Liver (tissue), 9 donors: ENCODE results near the gene ITCH. TPM values are rescaled to one million over a fixed set of nuclear protein-coding genes. Genes with fewer than 3 reads are reported as not detected.
"Not testable (repeated sequence)": the region's sequence is repeated elsewhere in the genome, so short reads cannot be mapped to it uniquely, and the experiment has no call there.

Source experiments
- DNase-seq: peaks from one replicate; pipeline ENCODE4 v3.0.0-alpha.2; 2017; ENCODE audit warnings: low spot score
- H3K27ac ChIP-seq, 2 donors: one replicate each; pipeline ENCODE4 v1.7.0; 2013; ENCODE audit warnings: inconsistent platforms in 2 of 2, low read length in 2 of 2, control low read depth in 1 of 2, low read depth in 1 of 2, mild to moderate bottlenecking in 1 of 2
- H3K27me3 ChIP-seq, 4 donors: one replicate each; pipeline versions ENCODE4 v1.6.1 to v1.7.0; 2013; ENCODE audit warnings: low read length in 3 of 4, inconsistent platforms in 1 of 4, mild to moderate bottlenecking in 1 of 4, moderate library complexity in 1 of 4; ENCODE audit not compliant: control insufficient read depth in 4 of 4, insufficient read depth in 4 of 4
- H3K36me3 ChIP-seq, 4 donors: one replicate each; pipeline versions ENCODE4 v1.6.1 to v1.7.0; 2013; ENCODE audit warnings: low read length in 3 of 4, mild to moderate bottlenecking in 3 of 4, low read depth in 1 of 4, moderate library complexity in 1 of 4; ENCODE audit not compliant: control insufficient read depth in 4 of 4, insufficient read depth in 3 of 4
- H3K4me1 ChIP-seq, 4 donors: one replicate each; pipeline versions ENCODE4 v1.6.1 to v1.7.0; 2013; ENCODE audit warnings: low read length in 3 of 4, mild to moderate bottlenecking in 3 of 4, moderate library complexity in 1 of 4; ENCODE audit not compliant: control insufficient read depth in 4 of 4, insufficient read depth in 4 of 4
- H3K4me3 ChIP-seq, 3 donors: one replicate each; pipeline versions ENCODE4 v1.6.1 to v1.7.0; 2013; ENCODE audit warnings: low read length in 3 of 3, control low read depth in 1 of 3, low read depth in 1 of 3, mild to moderate bottlenecking in 1 of 3
- H3K9ac ChIP-seq, 2 donors: one replicate each; pipeline ENCODE4 v1.7.0; 2013; ENCODE audit warnings: low read length in 2 of 2, mild to moderate bottlenecking in 2 of 2, moderate library complexity in 2 of 2, control low read depth in 1 of 2, low read depth in 1 of 2
- H3K9me3 ChIP-seq, 4 donors: one replicate each; pipeline versions ENCODE4 v1.6.1 to v1.7.0; 2013; ENCODE audit warnings: low read length in 3 of 4; ENCODE audit not compliant: control insufficient read depth in 4 of 4
- EGR1 ChIP-seq, 2 donors: IDR thresholded peaks; 2 replicates each; pipeline ENCODE4 v1.6.1; 2016 to 2018; ENCODE audit warnings: antibody characterized with exemption in 2 of 2, low read depth in 2 of 2
- FOXA1 ChIP-seq: IDR thresholded peaks from 2 replicates; pipeline ENCODE4 v1.6.1; 2016; ENCODE audit warnings: antibody characterized with exemption
- FOXA2 ChIP-seq: IDR thresholded peaks from 2 replicates; pipeline ENCODE4 v1.6.1; 2016; ENCODE audit warnings: antibody characterized with exemption
- GABPA ChIP-seq, 2 donors: IDR thresholded peaks in 1 of 2; conservative IDR thresholded peaks in 1 of 2; 2 replicates each; pipeline ENCODE4 v1.6.1; 2016; ENCODE audit warnings: antibody characterized with exemption in 2 of 2, mild to moderate bottlenecking in 1 of 2, moderate library complexity in 1 of 2
- HNF4A ChIP-seq, 2 donors: conservative IDR thresholded peaks; 2 replicates each; pipeline ENCODE4 v1.6.1; 2016; ENCODE audit warnings: antibody characterized with exemption in 2 of 2, mild to moderate bottlenecking in 2 of 2
- JUND ChIP-seq, 2 donors: IDR thresholded peaks; 2 replicates each; pipeline ENCODE4 v1.6.1; 2016; ENCODE audit warnings: antibody characterized with exemption in 2 of 2
- NR2F2 ChIP-seq: IDR thresholded peaks from 2 replicates; pipeline ENCODE4 v1.6.1; 2016; ENCODE audit warnings: antibody characterized with exemption
- RAD21 ChIP-seq, 2 donors: IDR thresholded peaks; 2 replicates each; pipeline ENCODE4 v1.6.1; 2016; ENCODE audit warnings: antibody characterized with exemption in 2 of 2, mild to moderate bottlenecking in 2 of 2
- RXRA ChIP-seq, 2 donors: IDR thresholded peaks; 2 replicates each; pipeline ENCODE4 v1.6.1; 2017 to 2018; ENCODE audit warnings: antibody characterized with exemption in 2 of 2, mild to moderate bottlenecking in 1 of 2
- SP1 ChIP-seq: IDR thresholded peaks from 2 replicates; pipeline ENCODE4 v1.6.1; 2018; ENCODE audit warnings: antibody characterized with exemption, mild to moderate bottlenecking
- TAF1 ChIP-seq: conservative IDR thresholded peaks from 2 replicates; pipeline ENCODE4 v1.6.1; 2016; ENCODE audit warnings: antibody characterized with exemption, mild to moderate bottlenecking
- WGBS: extraction: QIAGEN DNeasy Blood & Tissue Kit; methylation state at CpG from one replicate; pipeline ENCODE4 v1.1.7; 2013; 5-methylcytosine and 5-hydroxymethylcytosine counted together
- polyA plus RNA-seq, 2 donors: library from polyadenylated mRNA; stranded (reverse) in 1 of 2; unstranded in 1 of 2; fragments of 200-250 nt in 1 of 2; fragments of >200 nt in 1 of 2; fragmentation: Nextera tagmentation in 1 of 2; extraction: Ambion mirVana in 1 of 2; gene quantifications; one replicate each; pipeline versions ENCODE4 v1.2.1 to v1.2.3, GENCODE V29; 2013 to 2015
- total RNA-seq, 2 donors: library from RNA; depleted of rRNA; stranded (reverse); fragments of >200 nt; gene quantifications; one replicate each; pipeline ENCODE4 v1.2.3, GENCODE V29; 2014
- TF ChIP-seq, protein P1 (sequence below): IDR thresholded peaks from 2 replicates; pipeline ENCODE4 v1.6.1; 2016; ENCODE audit warnings: antibody characterized with exemption
- TF ChIP-seq, protein P2 (sequence below): IDR thresholded peaks from 2 replicates; pipeline ENCODE4 v1.6.1; 2016; ENCODE audit warnings: antibody characterized with exemption, mild to moderate bottlenecking
- TF ChIP-seq, protein P3 (sequence below): fragments of 150-350 bp; IDR thresholded peaks from 2 replicates; pipeline ENCODE4 v1.5.1; 2017; ENCODE audit warnings: improper control_type of control experiment, low read depth, low read length; ENCODE audit not compliant: missing input control
- TF ChIP-seq, protein P4 (sequence below): IDR thresholded peaks from 2 replicates; pipeline ENCODE4 v1.6.1; 2016; ENCODE audit warnings: antibody characterized with exemption
- TF ChIP-seq, protein P5 (sequence below): IDR thresholded peaks from 2 replicates; pipeline ENCODE4 v1.6.1; 2016; ENCODE audit warnings: antibody characterized with exemption
- donor health status: healthy.
- donor health status: healthy.
- donor health status: healthy.
- donor health status: healthy.
- donor health status: healthy.

The ITCH gene
- total and polyA plus RNA-seq, 4 donors: 14.3 to 85.3 (median 25.8) TPM

DNA sequence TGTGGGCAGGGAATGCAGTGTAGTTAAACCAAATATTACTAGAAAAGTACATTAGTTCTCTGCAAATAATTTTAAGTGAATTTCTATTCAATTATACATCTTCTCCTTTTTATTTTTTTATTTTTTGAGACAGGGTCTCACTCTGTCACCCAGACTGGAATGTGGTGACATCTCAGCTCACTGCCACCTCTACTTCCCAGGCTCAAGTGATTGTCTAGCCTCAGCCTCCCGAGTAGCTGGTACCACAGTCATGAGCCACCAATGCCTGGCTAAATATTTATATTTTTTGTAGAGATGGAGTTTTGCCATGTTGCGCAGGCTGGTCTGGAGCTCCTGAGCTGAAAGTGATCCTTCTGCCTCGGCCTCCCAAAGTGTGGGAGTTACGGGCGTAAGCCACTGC lies 76.1 kb downstream of the ITCH start:
- no peaks in the 10 kb centered on the region for H3K9me3 ChIP-seq
- no peak overlapping the region for H3K4me3 ChIP-seq
- peaks cover 0 to 2% (median 0%) of the 10 kb centered on the region in 4 donors for H3K4me1 ChIP-seq
- peaks cover 8 to 58% (median 48%) of the 10 kb centered on the region in 4 donors for H3K36me3 ChIP-seq
- H3K9ac ChIP-seq: no peak overlapping the region
- TF ChIP-seq FOXA2 (no peak), EGR1 (IDR thresholded peaks at IDR 0.05; ENCODE audit: low read depth in 2 of 2) (no peak), RXRA (IDR thresholded peaks at IDR 0.05) (no peak), FOXA1 (no peak), SP1 (no peak), HNF4A (conservative IDR thresholded peaks at IDR 0.05) (no peak), GABPA (IDR thresholded peaks at IDR 0.05 in 1 of 2, conservative IDR thresholded peaks at IDR 0.05 in 1 of 2) (no peak), JUND (IDR thresholded peaks at IDR 0.05) (no peak), TAF1 (no peak), NR2F2 (no peak), RAD21 (IDR thresholded peaks at IDR 0.05) (no peak)
- TF ChIP-seq, protein P1, sequence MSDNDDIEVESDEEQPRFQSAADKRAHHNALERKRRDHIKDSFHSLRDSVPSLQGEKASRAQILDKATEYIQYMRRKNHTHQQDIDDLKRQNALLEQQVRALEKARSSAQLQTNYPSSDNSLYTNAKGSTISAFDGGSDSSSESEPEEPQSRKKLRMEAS: no peak
- TF ChIP-seq, protein P2, sequence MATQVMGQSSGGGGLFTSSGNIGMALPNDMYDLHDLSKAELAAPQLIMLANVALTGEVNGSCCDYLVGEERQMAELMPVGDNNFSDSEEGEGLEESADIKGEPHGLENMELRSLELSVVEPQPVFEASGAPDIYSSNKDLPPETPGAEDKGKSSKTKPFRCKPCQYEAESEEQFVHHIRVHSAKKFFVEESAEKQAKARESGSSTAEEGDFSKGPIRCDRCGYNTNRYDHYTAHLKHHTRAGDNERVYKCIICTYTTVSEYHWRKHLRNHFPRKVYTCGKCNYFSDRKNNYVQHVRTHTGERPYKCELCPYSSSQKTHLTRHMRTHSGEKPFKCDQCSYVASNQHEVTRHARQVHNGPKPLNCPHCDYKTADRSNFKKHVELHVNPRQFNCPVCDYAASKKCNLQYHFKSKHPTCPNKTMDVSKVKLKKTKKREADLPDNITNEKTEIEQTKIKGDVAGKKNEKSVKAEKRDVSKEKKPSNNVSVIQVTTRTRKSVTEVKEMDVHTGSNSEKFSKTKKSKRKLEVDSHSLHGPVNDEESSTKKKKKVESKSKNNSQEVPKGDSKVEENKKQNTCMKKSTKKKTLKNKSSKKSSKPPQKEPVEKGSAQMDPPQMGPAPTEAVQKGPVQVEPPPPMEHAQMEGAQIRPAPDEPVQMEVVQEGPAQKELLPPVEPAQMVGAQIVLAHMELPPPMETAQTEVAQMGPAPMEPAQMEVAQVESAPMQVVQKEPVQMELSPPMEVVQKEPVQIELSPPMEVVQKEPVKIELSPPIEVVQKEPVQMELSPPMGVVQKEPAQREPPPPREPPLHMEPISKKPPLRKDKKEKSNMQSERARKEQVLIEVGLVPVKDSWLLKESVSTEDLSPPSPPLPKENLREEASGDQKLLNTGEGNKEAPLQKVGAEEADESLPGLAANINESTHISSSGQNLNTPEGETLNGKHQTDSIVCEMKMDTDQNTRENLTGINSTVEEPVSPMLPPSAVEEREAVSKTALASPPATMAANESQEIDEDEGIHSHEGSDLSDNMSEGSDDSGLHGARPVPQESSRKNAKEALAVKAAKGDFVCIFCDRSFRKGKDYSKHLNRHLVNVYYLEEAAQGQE: no peak
- TF ChIP-seq, protein P3, sequence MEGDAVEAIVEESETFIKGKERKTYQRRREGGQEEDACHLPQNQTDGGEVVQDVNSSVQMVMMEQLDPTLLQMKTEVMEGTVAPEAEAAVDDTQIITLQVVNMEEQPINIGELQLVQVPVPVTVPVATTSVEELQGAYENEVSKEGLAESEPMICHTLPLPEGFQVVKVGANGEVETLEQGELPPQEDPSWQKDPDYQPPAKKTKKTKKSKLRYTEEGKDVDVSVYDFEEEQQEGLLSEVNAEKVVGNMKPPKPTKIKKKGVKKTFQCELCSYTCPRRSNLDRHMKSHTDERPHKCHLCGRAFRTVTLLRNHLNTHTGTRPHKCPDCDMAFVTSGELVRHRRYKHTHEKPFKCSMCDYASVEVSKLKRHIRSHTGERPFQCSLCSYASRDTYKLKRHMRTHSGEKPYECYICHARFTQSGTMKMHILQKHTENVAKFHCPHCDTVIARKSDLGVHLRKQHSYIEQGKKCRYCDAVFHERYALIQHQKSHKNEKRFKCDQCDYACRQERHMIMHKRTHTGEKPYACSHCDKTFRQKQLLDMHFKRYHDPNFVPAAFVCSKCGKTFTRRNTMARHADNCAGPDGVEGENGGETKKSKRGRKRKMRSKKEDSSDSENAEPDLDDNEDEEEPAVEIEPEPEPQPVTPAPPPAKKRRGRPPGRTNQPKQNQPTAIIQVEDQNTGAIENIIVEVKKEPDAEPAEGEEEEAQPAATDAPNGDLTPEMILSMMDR: no peak
- TF ChIP-seq, protein P4, sequence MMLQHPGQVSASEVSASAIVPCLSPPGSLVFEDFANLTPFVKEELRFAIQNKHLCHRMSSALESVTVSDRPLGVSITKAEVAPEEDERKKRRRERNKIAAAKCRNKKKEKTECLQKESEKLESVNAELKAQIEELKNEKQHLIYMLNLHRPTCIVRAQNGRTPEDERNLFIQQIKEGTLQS: no peak
- TF ChIP-seq, protein P5, sequence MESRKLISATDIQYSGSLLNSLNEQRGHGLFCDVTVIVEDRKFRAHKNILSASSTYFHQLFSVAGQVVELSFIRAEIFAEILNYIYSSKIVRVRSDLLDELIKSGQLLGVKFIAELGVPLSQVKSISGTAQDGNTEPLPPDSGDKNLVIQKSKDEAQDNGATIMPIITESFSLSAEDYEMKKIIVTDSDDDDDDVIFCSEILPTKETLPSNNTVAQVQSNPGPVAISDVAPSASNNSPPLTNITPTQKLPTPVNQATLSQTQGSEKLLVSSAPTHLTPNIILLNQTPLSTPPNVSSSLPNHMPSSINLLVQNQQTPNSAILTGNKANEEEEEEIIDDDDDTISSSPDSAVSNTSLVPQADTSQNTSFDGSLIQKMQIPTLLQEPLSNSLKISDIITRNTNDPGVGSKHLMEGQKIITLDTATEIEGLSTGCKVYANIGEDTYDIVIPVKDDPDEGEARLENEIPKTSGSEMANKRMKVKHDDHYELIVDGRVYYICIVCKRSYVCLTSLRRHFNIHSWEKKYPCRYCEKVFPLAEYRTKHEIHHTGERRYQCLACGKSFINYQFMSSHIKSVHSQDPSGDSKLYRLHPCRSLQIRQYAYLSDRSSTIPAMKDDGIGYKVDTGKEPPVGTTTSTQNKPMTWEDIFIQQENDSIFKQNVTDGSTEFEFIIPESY: no peak
- WGBS: 91% methylated on average over 5 of the region's 5 CpGs
- no peak overlapping the region for H3K27ac ChIP-seq
- DNase-seq: no peak
- H3K27me3 ChIP-seq: no peaks in the 10 kb centered on the region

DNA sequence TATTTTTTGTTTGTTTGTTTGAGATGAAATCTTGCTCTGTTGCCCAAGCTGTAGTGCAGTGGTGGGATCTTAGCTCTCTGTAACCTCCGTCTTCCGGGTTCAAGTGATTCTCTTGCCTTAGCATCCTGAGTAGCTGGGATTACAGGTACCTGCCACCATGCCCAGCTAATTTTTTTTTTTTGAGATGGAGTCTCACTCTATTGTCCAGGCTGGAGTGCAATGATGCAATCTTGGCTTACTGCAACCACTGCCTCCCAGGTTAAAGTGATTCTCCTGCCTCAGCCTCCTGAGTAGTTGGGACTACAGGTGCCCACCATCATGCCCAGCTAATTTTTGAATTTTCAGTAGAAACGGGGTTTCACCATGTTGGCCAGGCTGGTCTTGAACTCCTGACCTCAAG lies 78.3 kb downstream of the ITCH start:
- H3K27me3 ChIP-seq: not testable (repeated sequence)

More for the DNA sequence above, 78.3 kb downstream of the ITCH start:
- 100% methylated on average over 3 of the region's 3 CpGs for WGBS
- peaks cover 10 to 67% (median 60%) of the 10 kb centered on the region in 4 donors for H3K36me3 ChIP-seq
- H3K27ac ChIP-seq, H3K9ac ChIP-seq, H3K4me3 ChIP-seq, DNase-seq, H3K9me3 ChIP-seq, H3K4me1 ChIP-seq: not testable (repeated sequence)
